ENCODE results near the gene UBASH3B.
"Not testable (repeated sequence)": the region's sequence is repeated elsewhere in the genome, so short reads cannot be mapped to it uniquely, and the experiment has no call there.

UBASH3B gene

GRCh38 chr11:122726028-122726427 lies 70.5 kb downstream of the UBASH3B start:
- no peak for DNase-seq
- Mint-ChIP-seq H3K4me1 (ENCODE audit: low read depth in 2 of 2) (peaks cover 39 to 48% of the 10 kb centered on the region in 2 donors), H3K27ac (peak overlapping the region; percentile 95 to 96), H3K4me3 (peak overlapping the region; percentile 86 to 90), H3K36me3 (ENCODE audit: insufficient read depth) (peaks cover 3% of the 10 kb centered on the region), H3K9me3 (no peaks in the 10 kb centered on the region), H3K27me3 (no peaks in the 10 kb centered on the region)
- no peak for ATAC-seq (replicated peaks)

- H3K4me3 Mint-ChIP-seq, result peak overlapping the region; percentile 86 to 90
- H3K27me3 Mint-ChIP-seq, result no peaks in the 10 kb centered on the region
- peak overlapping the region; percentile 95 to 96 for H3K27ac Mint-ChIP-seq
- ATAC-seq (replicated peaks) (peak; percentile 80), DNase-seq (peak in 1 of 3 experiments; percentile 10)
- H3K9me3 Mint-ChIP-seq, result no peaks in the 10 kb centered on the region
- H3K36me3 Mint-ChIP-seq (ENCODE audit: insufficient read depth), result peaks cover 3% of the 10 kb centered on the region
- peaks cover 41 to 45% of the 10 kb centered on the region in 2 donors for H3K4me1 Mint-ChIP-seq (ENCODE audit: low read depth in 2 of 2)
Observed at GRCh38 chr11:122727101-122727929, 71.8 kb downstream of the UBASH3B start.

- ATAC-seq (replicated peaks), result no peak
- H3K9me3 Mint-ChIP-seq, result no peaks in the 10 kb centered on the region
- H3K27me3 Mint-ChIP-seq, result no peaks in the 10 kb centered on the region
- H3K4me3 Mint-ChIP-seq, result no peak overlapping the region
- peak overlapping the region; percentile 71 to 75 for H3K27ac Mint-ChIP-seq
- no peak for DNase-seq
- H3K4me1 Mint-ChIP-seq (ENCODE audit: low read depth in 2 of 2), result peaks cover 36 to 42% of the 10 kb centered on the region in 2 donors
- H3K36me3 Mint-ChIP-seq (ENCODE audit: insufficient read depth), result peaks cover 3% of the 10 kb centered on the region
Observed at GRCh38 chr11:122728561-122728960, 73.0 kb downstream of the UBASH3B start.

- H3K27ac Mint-ChIP-seq, result peak overlapping the region; percentile 71 to 75
- peaks cover 30 to 39% of the 10 kb centered on the region in 2 donors for H3K4me1 Mint-ChIP-seq (ENCODE audit: low read depth in 2 of 2)
- no peak for ATAC-seq (replicated peaks)
Observed at GRCh38 chr11:122729139-122729538, 73.6 kb downstream of the UBASH3B start.

GRCh38 chr11:122730694-122731093 lies 75.2 kb downstream of the UBASH3B start:
- H3K4me1 Mint-ChIP-seq (ENCODE audit: low read depth in 2 of 2), result peaks cover 28 to 36% of the 10 kb centered on the region in 2 donors
- not testable (repeated sequence) for H3K27me3 Mint-ChIP-seq; H3K9me3 Mint-ChIP-seq; H3K36me3 Mint-ChIP-seq (ENCODE audit: insufficient read depth); H3K4me3 Mint-ChIP-seq; DNase-seq; ATAC-seq (replicated peaks); H3K27ac Mint-ChIP-seq

More at GRCh38 chr11:122729139-122729538, 73.6 kb downstream of the UBASH3B start:
- Mint-ChIP-seq H3K4me3 (no peak overlapping the region), H3K27me3 (no peaks in the 10 kb centered on the region), H3K36me3 (ENCODE audit: insufficient read depth) (peaks cover 6% of the 10 kb centered on the region), H3K9me3 (no peaks in the 10 kb centered on the region)
- DNase-seq, result no peak

GRCh38 chr11:122731500-122731913 lies 76.0 kb downstream of the UBASH3B start:
- Mint-ChIP-seq H3K36me3 (ENCODE audit: insufficient read depth) (peaks cover 2% of the 10 kb centered on the region), H3K27ac (no peak overlapping the region), H3K4me1 (ENCODE audit: low read depth in 2 of 2) (peaks cover 21 to 32% of the 10 kb centered on the region in 2 donors), H3K4me3 (no peak overlapping the region), H3K9me3 (no peaks in the 10 kb centered on the region), H3K27me3 (no peaks in the 10 kb centered on the region)
- no peak for ATAC-seq (replicated peaks)
- no peak for DNase-seq

- H3K36me3 Mint-ChIP-seq (ENCODE audit: insufficient read depth), result peaks cover 2% of the 10 kb centered on the region
- H3K4me3 Mint-ChIP-seq, result no peak overlapping the region
Observed at GRCh38 chr11:122732342-122733315, 77.1 kb downstream of the UBASH3B start.

GRCh38 chr11:122733318-122733717 lies 77.8 kb downstream of the UBASH3B start:
- DNase-seq (no peak), ATAC-seq (replicated peaks) (no peak)
- H3K4me1 Mint-ChIP-seq (ENCODE audit: low read depth in 2 of 2), result peaks cover 9 to 18% of the 10 kb centered on the region in 2 donors
- H3K9me3 Mint-ChIP-seq, result no peaks in the 10 kb centered on the region
- H3K27me3 Mint-ChIP-seq, result no peaks in the 10 kb centered on the region
- H3K27ac Mint-ChIP-seq, result no peak overlapping the region
- no peak overlapping the region for H3K4me3 Mint-ChIP-seq
- H3K36me3 Mint-ChIP-seq (ENCODE audit: insufficient read depth), result peaks cover 2% of the 10 kb centered on the region

More at GRCh38 chr11:122732342-122733315, 77.1 kb downstream of the UBASH3B start:
- peaks cover 10 to 21% of the 10 kb centered on the region in 2 donors for H3K4me1 Mint-ChIP-seq (ENCODE audit: low read depth in 2 of 2)
- ATAC-seq (replicated peaks), result no peak
- DNase-seq, result no peak
- H3K27ac Mint-ChIP-seq, result no peak overlapping the region
- H3K9me3 Mint-ChIP-seq, result no peaks in the 10 kb centered on the region
- H3K27me3 Mint-ChIP-seq, result no peaks in the 10 kb centered on the region

- no peak for ATAC-seq (replicated peaks)
- no peaks in the 10 kb centered on the region for H3K9me3 Mint-ChIP-seq
- H3K27ac Mint-ChIP-seq, result no peak overlapping the region
- H3K4me3 Mint-ChIP-seq, result peak overlapping the region in 1 of 2 donors; percentile 28
- H3K36me3 Mint-ChIP-seq (ENCODE audit: insufficient read depth), result peaks cover 2% of the 10 kb centered on the region
- H3K4me1 Mint-ChIP-seq (ENCODE audit: low read depth in 2 of 2), result peaks cover 5 to 12% of the 10 kb centered on the region in 2 donors
- no peaks in the 10 kb centered on the region for H3K27me3 Mint-ChIP-seq
- DNase-seq, result no peak
Observed at GRCh38 chr11:122734848-122735496, 79.5 kb downstream of the UBASH3B start.

GRCh38 chr11:122737951-122738693 lies 82.6 kb downstream of the UBASH3B start:
- Mint-ChIP-seq H3K9me3 (no peaks in the 10 kb centered on the region), H3K4me3 (no peak overlapping the region), H3K4me1 (ENCODE audit: low read depth in 2 of 2) (peaks cover 0 to 8% of the 10 kb centered on the region in 2 donors), H3K36me3 (ENCODE audit: insufficient read depth) (peaks cover 2% of the 10 kb centered on the region), H3K27ac (no peak overlapping the region), H3K27me3 (no peaks in the 10 kb centered on the region)
- no peak for DNase-seq
- ATAC-seq (replicated peaks), result no peak

- Mint-ChIP-seq H3K27ac (peak overlapping the region; percentile 9 to 32), H3K4me1 (ENCODE audit: low read depth in 2 of 2) (peaks cover 0 to 20% of the 10 kb centered on the region in 2 donors), H3K36me3 (ENCODE audit: insufficient read depth) (peaks cover 3% of the 10 kb centered on the region), H3K27me3 (no peaks in the 10 kb centered on the region), H3K4me3 (no peak overlapping the region), H3K9me3 (peaks cover 4 to 7% of the 10 kb centered on the region in 2 donors)
- DNase-seq (no peak), ATAC-seq (replicated peaks) (no peak)
Observed at GRCh38 chr11:122741613-122742300, 86.2 kb downstream of the UBASH3B start.
